ENCODE data around the gene NBEAL2. TPM values are rescaled to one million over a fixed set of nuclear protein-coding genes. Genes with fewer than 3 reads are reported as not detected.
"Not testable (repeated sequence)": the region's sequence is repeated elsewhere in the genome, so short reads cannot be mapped to it uniquely, and the experiment has no call there.

NBEAL2 gene
- total RNA-seq, 1 donor from 2014 or later, result 115 TPM

DNA sequence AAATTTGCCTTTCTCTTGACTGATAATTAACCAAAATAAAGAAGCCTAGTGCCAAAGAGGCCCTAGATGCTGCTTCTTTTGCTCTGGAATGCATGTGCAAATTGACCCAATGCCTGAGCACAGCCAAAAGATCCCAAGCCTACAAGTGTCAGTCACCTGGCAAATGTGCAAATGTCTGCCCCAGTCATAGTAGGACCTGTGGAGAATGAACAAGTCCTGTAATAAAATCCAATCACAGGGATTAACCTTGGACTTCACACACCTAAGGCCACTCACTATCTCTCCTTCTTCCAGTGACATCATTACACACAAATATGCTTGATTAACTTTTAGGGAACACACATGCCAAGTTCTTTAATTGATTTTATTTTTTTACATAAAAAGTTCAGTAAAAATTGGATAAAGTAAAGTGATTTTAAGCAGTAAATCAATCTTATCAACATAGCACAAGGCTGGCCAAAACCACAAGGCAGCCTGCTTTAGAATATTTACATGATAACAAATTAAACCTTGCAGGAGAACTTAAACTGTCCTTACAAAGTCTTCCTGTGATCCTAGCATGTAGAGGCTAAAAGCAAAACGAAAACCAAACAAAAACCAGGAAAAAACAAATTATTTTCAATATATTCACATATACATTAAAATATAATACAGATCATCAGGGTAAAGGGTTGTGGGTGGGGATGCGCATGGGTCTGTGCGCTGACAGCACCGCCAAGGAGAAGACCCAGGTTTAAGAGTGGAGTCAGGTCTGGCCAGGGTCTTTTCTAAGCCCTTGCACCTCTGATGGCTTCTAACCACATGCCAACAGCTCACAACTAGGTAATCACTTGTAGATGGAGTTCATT, 36.8 kb downstream of the NBEAL2 start:
- Mint-ChIP-seq H3K27me3 (no peaks in the 10 kb centered on the region), H3K36me3 (ENCODE audit: low read depth) (peaks cover 26% of the 10 kb centered on the region), H3K9me3 (no peaks in the 10 kb centered on the region), H3K4me3 (no peak overlapping the region), H3K4me1 (peaks cover 42% of the 10 kb centered on the region), H3K27ac (peak overlapping the region; percentile 86)
- DNase-seq, result no peak
- intact Hi-C loops (cut with micrococcal nuclease), result loop anchor here (5.0 kb wide), 4 partner anchors 39 to 306 kb away; partner anchors contain the start of genes CCDC12 and NBEAL2

GRCh38 chr3:47016934-47017435, 37.5 kb downstream of the NBEAL2 start:
- intact Hi-C loops (cut with micrococcal nuclease), result loop anchor here (5.0 kb wide), 4 partner anchors 40 to 305 kb away; partner anchors contain the start of genes CCDC12 and NBEAL2
- peak overlapping the region; percentile 50 for H3K4me3 Mint-ChIP-seq
- peak; percentile 79 for DNase-seq
- H3K9me3 Mint-ChIP-seq, result no peaks in the 10 kb centered on the region
- peaks cover 26% of the 10 kb centered on the region for H3K36me3 Mint-ChIP-seq (ENCODE audit: low read depth)
- no peaks in the 10 kb centered on the region for H3K27me3 Mint-ChIP-seq
- H3K27ac Mint-ChIP-seq, result peak overlapping the region; percentile 86
- peaks cover 39% of the 10 kb centered on the region for H3K4me1 Mint-ChIP-seq

DNA sequence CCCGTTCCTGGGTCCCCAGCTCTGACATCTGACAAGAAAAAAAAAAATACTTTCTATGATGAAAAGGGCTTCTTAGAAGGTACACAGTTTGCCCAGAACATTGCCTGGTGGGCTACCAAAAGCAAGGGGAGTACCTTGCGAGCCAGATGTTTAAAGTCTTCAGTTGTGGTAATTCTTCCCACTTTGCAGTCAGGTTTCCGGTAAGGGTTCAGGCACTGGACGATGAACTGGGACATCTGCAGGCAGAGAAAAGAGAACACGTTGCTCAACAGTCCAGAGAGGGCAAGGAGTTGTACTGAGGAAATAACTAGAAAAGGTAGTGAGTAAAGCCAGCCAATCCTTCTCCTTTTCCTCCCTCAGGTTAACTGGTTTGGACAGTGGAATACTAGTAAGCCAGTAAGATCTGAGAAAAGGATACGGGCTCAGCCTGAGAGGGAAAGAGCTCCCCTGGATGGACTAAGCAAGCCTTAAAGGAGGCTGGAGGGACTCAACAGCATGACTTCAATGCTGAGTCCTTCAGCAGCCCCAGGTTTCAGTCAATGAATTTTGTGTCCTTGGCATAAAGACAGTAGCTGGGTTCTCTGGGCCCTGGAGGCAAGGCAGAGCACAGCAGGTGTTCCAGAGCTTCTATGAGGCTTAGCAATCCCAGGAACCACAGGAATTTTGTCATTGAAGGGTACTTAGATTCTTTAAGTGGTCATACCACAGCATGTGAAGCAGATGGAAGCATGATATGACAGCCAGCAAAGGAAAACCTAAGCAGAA, 38.2 kb downstream of the NBEAL2 start:
- H3K4me3 Mint-ChIP-seq, result peak overlapping the region; percentile 50
- no peaks in the 10 kb centered on the region for H3K27me3 Mint-ChIP-seq
- intact Hi-C loops (cut with micrococcal nuclease), result loop anchor here (2.0 to 5.0 kb wide), 5 partner anchors 40 to 305 kb away; partner anchors contain the start of genes CCDC12, NBEAL2 and SETD2
- peak overlapping the region; percentile 86 for H3K27ac Mint-ChIP-seq
- H3K36me3 Mint-ChIP-seq (ENCODE audit: low read depth), result peaks cover 26% of the 10 kb centered on the region
- H3K9me3 Mint-ChIP-seq, result no peaks in the 10 kb centered on the region
- H3K4me1 Mint-ChIP-seq, result peaks cover 39% of the 10 kb centered on the region
- DNase-seq, result no peak

- peaks cover 39% of the 10 kb centered on the region for H3K4me1 Mint-ChIP-seq
- no peaks in the 10 kb centered on the region for H3K27me3 Mint-ChIP-seq
- intact Hi-C loops (cut with micrococcal nuclease), result loop anchor here (2.0 to 5.0 kb wide), 5 partner anchors 41 to 304 kb away; partner anchors contain the start of genes CCDC12, NBEAL2 and SETD2
- peaks cover 26% of the 10 kb centered on the region for H3K36me3 Mint-ChIP-seq (ENCODE audit: low read depth)
- DNase-seq, result no peak
- H3K27ac Mint-ChIP-seq, result no peak overlapping the region
- no peaks in the 10 kb centered on the region for H3K9me3 Mint-ChIP-seq
- no peak overlapping the region for H3K4me3 Mint-ChIP-seq
Measured at GRCh38 chr3:47018269-47018611, 38.8 kb downstream of the NBEAL2 start.

GRCh38 chr3:47019201-47019600, 39.7 kb downstream of the NBEAL2 start:
- intact Hi-C loops (cut with micrococcal nuclease), result loop anchor here (1.0 to 5.0 kb wide), 6 partner anchors 38 to 303 kb away; partner anchors contain the start of genes CCDC12, NBEAL2 and SETD2
- peak; percentile 79 for DNase-seq
- no peaks in the 10 kb centered on the region for H3K9me3 Mint-ChIP-seq
- peaks cover 39% of the 10 kb centered on the region for H3K4me1 Mint-ChIP-seq
- no peaks in the 10 kb centered on the region for H3K27me3 Mint-ChIP-seq
- peak overlapping the region; percentile 34 for H3K27ac Mint-ChIP-seq
- H3K36me3 Mint-ChIP-seq (ENCODE audit: low read depth), result peaks cover 25% of the 10 kb centered on the region
- H3K4me3 Mint-ChIP-seq, result peak overlapping the region; percentile 20

GRCh38 chr3:47020311-47020710, 40.8 kb downstream of the NBEAL2 start:
- DNase-seq, result no peak
- no peak overlapping the region for H3K4me3 Mint-ChIP-seq
- H3K27me3 Mint-ChIP-seq, result no peaks in the 10 kb centered on the region
- H3K27ac Mint-ChIP-seq, result peak overlapping the region; percentile 76
- H3K4me1 Mint-ChIP-seq, result peaks cover 42% of the 10 kb centered on the region
- H3K36me3 Mint-ChIP-seq (ENCODE audit: low read depth), result peaks cover 20% of the 10 kb centered on the region
- H3K9me3 Mint-ChIP-seq, result no peaks in the 10 kb centered on the region
- intact Hi-C loops (cut with micrococcal nuclease), result no loop called here

GRCh38 chr3:47022641-47023071, 43.2 kb downstream of the NBEAL2 start:
- Mint-ChIP-seq H3K27ac (no peak overlapping the region), H3K36me3 (ENCODE audit: low read depth) (peaks cover 17% of the 10 kb centered on the region), H3K4me3 (no peak overlapping the region), H3K27me3 (no peaks in the 10 kb centered on the region), H3K9me3 (no peaks in the 10 kb centered on the region), H3K4me1 (peaks cover 30% of the 10 kb centered on the region)
- intact Hi-C loops (cut with micrococcal nuclease), result no loop called here
- no peak for DNase-seq

GRCh38 chr3:47024932-47025331, 45.5 kb downstream of the NBEAL2 start:
- Mint-ChIP-seq H3K27ac (no peak overlapping the region), H3K4me1 (peaks cover 13% of the 10 kb centered on the region), H3K9me3 (no peaks in the 10 kb centered on the region), H3K36me3 (ENCODE audit: low read depth) (peaks cover 15% of the 10 kb centered on the region), H3K4me3 (no peak overlapping the region), H3K27me3 (no peaks in the 10 kb centered on the region)
- intact Hi-C loops (cut with micrococcal nuclease), result no loop called here
- no peak for DNase-seq

- H3K27ac Mint-ChIP-seq; H3K9me3 Mint-ChIP-seq; DNase-seq; intact Hi-C loops (cut with micrococcal nuclease); H3K27me3 Mint-ChIP-seq; H3K4me3 Mint-ChIP-seq: not testable (repeated sequence)
- Mint-ChIP-seq H3K4me1 (peaks cover 20% of the 10 kb centered on the region), H3K36me3 (ENCODE audit: low read depth) (peaks cover 14% of the 10 kb centered on the region)
Measured at GRCh38 chr3:47026432-47026831, 47.0 kb downstream of the NBEAL2 start.

- H3K27ac Mint-ChIP-seq, result no peak overlapping the region
- intact Hi-C loops (cut with micrococcal nuclease), result no loop called here
- H3K4me3 Mint-ChIP-seq, result no peak overlapping the region
- no peaks in the 10 kb centered on the region for H3K9me3 Mint-ChIP-seq
- H3K27me3 Mint-ChIP-seq, result no peaks in the 10 kb centered on the region
- H3K36me3 Mint-ChIP-seq (ENCODE audit: low read depth), result peaks cover 16% of the 10 kb centered on the region
- no peak for DNase-seq
- H3K4me1 Mint-ChIP-seq, result peaks cover 28% of the 10 kb centered on the region
Measured at GRCh38 chr3:47028146-47028545, 48.7 kb downstream of the NBEAL2 start.

DNA sequence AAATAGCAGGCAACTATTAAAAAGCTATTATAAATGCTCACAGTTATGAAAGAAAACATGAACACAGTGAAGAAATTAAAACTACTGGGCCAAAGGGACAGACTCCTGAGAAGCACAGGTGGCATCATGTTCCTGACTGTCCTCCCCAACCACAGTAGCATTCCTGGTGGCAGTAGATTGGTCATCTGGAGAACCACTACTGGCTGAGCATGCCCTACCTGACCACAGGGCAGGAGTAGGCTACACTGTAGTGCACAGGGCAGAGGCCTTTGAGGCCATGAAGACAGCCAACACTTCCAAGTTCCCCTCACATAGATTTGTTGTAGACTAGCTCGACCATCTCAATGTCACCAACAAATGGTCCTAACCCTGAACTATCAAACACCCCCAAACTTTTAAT, 49.2 kb downstream of the NBEAL2 start:
- H3K36me3 Mint-ChIP-seq (ENCODE audit: low read depth), result peaks cover 17% of the 10 kb centered on the region

GRCh38 chr3:47031041-47031440, 51.6 kb downstream of the NBEAL2 start:
- Mint-ChIP-seq H3K36me3 (ENCODE audit: low read depth) (peaks cover 30% of the 10 kb centered on the region), H3K27ac (peak overlapping the region; percentile 88), H3K4me3 (peak overlapping the region; percentile 33), H3K4me1 (peaks cover 19% of the 10 kb centered on the region)
- intact Hi-C loops (cut with micrococcal nuclease); H3K27me3 Mint-ChIP-seq; H3K9me3 Mint-ChIP-seq: not testable (repeated sequence)
- peak; percentile 60 for DNase-seq

More for the DNA sequence above, 49.2 kb downstream of the NBEAL2 start:
- no peak overlapping the region for H3K4me3 Mint-ChIP-seq
- H3K9me3 Mint-ChIP-seq, result no peaks in the 10 kb centered on the region
- no peak overlapping the region for H3K27ac Mint-ChIP-seq
- intact Hi-C loops (cut with micrococcal nuclease), result no loop called here
- DNase-seq, result no peak
- peaks cover 28% of the 10 kb centered on the region for H3K4me1 Mint-ChIP-seq
- H3K27me3 Mint-ChIP-seq, result no peaks in the 10 kb centered on the region

GRCh38 chr3:47034868-47035489, 55.5 kb downstream of the NBEAL2 start:
- H3K4me1 Mint-ChIP-seq, result peaks cover 30% of the 10 kb centered on the region
- peaks cover 6% of the 10 kb centered on the region for H3K9me3 Mint-ChIP-seq
- no peak overlapping the region for H3K27ac Mint-ChIP-seq
- peaks cover 43% of the 10 kb centered on the region for H3K36me3 Mint-ChIP-seq (ENCODE audit: low read depth)
- intact Hi-C loops (cut with micrococcal nuclease), result no loop called here
- DNase-seq, result no peak
- H3K4me3 Mint-ChIP-seq, result no peak overlapping the region
- H3K27me3 Mint-ChIP-seq, result no peaks in the 10 kb centered on the region

All from activated CD4-positive, alpha-beta T cell treated with anti-CD3 and anti-CD28 coated beads, Interleukin-2, amount 10 ng/mL, durations not matched to agents 24 days and 14 days (primary cell).